Measurements from ENCODE around the gene PITRM1.
A peak's percentile ranks its signal among the peaks of the same experiment; 100 is the strongest.
"Not testable (repeated sequence)": the region's sequence is repeated elsewhere in the genome, so short reads cannot be mapped to it uniquely, and the experiment has no call there.

Gene PITRM1

GRCh38 chr10:3198900-3199299 is 26.3 kb upstream of the PITRM1 start:
- DNase-seq: no peak

- peak; percentile 40 for DNase-seq
Measured at GRCh38 chr10:3197348-3198003, 24.9 kb upstream of the PITRM1 start.

DNA sequence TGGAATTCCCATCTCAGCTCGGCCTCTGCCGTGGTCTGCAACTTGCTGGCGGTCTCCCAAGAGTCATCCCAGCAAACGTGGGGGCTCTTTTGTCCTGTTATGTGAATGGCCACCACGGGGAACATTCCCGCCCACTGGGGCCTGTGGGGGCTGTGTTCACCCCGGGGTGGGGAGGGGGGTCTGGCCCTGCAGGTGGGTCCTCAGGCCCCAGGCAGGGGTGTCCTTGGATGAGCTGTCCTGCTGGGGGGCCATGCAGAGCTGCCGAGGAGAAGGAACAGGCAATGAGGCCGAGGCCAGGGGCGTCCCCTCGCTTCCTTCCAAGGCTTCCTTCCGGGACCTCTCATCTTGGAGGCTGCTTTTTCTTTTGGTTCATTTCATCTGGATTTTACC is 24.4 kb upstream of the PITRM1 start:
- DNase-seq: no peak

- DNase-seq: no peak
Measured at GRCh38 chr10:3196482-3196881, 23.9 kb upstream of the PITRM1 start.

DNA sequence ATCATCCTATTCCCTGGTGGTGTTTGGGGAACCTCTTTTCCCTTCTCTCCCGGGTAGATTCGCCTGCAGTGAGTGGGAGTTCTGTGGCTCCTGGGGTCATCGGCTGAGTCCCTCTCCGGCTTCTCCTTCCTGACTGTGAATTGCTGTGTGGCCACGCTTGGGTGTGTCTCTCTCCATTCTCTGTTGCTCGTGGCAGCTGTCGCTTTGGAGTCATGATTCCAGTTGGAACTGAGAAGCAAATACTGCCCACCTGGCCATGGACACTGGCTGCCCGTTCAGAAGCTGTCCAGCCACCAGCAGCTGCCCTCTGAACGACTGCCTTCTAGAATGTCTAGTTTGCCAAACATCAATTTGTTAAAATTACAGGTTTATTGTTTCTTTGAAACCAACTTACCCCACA is 23.1 kb upstream of the PITRM1 start:
- DNase-seq: no peak

DNA sequence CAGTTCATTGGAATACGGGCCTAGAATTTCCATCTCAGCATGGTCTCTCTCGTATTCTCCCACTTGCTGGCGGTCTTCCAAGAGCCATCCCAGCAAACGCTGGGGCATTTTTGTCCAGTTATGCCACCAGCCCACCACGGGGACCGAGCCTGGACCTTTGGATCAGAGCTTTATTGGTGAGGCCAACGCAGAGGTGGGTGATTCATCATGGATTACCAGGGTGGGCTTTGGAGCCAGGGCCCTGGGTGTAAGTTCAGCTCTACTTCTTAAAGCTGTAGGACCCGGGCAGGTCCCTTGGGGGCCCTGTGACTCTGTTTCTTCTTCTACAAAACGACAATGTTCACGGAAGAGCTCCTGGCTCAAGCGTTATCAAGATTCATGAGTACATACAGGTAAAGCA is 22.7 kb upstream of the PITRM1 start:
- DNase-seq: no peak

DNA sequence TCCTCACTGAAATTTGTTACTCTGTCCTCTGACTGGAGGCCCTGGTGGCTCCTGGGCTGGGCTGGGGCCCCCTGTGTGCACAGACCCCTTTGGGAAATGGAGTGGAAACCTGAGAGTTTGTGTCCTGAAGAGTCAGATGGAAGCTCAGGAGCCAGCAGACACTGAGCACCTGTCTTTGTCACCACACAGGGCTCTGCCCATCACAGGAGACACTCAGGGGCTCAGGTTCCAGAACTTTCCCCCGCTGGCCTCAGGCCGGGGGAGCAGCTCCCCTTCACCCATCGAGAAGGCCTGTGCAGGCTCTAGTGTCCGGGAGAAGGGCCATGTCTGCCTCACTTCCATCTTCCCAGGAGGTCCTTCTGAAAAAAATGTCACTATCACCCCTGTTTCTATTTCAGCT is 22.3 kb upstream of the PITRM1 start:
- DNase-seq: no peak

GRCh38 chr10:3193751-3194150 is 21.2 kb upstream of the PITRM1 start:
- DNase-seq: no peak

- peak; percentile 57 for DNase-seq
Measured at GRCh38 chr10:3192856-3193635, 20.5 kb upstream of the PITRM1 start.

DNA sequence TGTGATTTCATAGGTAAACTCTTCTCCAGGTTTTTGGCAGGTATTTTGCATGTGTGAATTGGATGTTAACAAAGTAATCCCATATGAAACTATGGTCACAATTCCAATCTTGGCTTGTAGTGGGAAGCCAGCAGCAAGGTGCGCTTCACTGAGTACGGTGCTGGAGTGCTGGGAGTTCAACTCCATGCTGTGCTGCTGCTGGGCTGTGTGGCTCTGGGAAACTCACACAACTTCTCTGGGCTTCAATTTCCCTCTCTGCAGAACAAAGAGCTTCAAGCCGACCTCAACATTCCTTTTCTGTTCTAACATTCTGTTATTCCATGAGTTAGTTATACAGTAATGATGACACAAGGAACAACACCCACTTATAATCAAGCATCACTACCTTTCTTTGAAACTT is 18.2 kb upstream of the PITRM1 start:
- no peak for DNase-seq

DNA sequence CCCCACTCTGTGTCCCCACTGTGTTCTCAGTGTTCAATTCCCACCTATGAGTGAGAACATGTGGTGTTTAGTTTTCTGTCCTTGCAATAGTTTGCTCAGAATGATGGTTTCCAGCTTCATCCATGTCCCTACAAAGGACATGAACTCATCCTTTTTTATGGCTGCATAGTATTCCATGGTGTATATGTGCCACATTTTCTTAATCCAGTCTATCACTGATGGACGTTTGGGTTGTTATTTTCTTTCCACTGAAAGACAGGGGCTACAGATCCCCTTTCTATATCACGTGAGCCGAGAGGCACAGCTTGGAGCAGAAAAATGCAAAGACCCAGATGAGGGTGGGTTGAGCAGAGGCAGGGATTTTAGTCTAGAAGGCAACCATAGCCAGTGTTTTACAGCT is 14.6 kb upstream of the PITRM1 start:
- not testable (repeated sequence) for DNase-seq

- DNase-seq: no peak
Measured at GRCh38 chr10:3186368-3186767, 13.8 kb upstream of the PITRM1 start.

DNA sequence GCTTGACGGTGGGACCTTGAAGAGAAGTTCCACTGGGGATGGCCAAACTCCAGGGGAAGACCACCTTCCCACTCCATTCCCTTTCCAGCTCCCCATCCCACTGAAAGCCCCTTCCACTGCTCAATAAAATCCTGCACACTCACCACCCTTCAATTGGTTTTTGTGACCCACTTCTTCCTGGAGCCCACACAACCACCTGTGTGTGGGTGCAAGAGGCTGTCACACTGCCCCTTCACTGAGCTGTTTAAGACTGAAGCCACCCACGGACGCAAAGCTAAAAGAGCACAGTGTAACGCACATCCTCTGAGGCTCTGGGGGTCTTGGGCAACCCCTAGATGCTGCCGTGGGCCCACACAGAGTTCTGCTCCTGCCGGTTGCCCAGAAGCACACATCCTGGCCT is 12.8 kb upstream of the PITRM1 start:
- DNase-seq: no peak

GRCh38 chr10:3180355-3181025 is 7.9 kb upstream of the PITRM1 start:
- no peak for DNase-seq

- no peak for DNase-seq
Measured at GRCh38 chr10:3179174-3179573, 6.6 kb upstream of the PITRM1 start.

GRCh38 chr10:3178042-3178441 is 5.5 kb upstream of the PITRM1 start:
- no peak for DNase-seq

DNA sequence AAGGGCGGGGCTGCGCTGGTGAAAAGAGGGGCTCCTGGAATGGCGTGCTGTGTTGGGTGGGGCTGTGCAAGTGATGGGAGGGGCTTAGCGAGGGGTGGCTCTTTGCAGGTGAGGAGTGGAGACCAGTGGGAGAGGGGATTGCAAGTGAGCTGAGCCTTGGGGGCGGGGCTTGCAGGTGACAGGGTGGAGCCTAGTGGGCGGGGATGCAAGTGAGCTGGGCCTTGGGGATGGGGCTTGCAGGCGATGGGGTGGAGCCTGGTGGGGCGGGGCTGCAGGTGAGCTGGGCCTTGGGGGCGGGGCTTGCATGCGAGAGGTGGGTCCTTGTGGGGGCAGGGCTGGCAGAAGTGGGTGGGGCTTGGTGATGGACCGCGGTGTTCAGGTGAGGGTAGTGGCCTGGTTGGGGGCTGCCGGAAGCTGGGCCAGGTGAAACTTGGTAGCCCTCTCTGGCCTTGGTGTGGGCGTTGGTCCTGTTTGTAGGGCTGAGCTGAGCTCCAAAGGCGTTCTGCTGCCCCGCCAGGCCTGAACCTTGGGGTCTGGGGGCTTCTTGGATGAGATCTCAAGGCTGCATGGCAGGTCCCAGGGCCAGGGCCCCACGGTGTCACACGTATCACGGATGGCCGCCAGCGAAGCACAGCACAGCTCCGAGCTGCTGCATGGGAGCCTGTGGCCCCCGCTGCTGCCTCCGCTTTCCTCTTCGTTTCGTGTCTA is 743 bp upstream of the PITRM1 start:
- DNase-seq: peak; percentile 95

GRCh38 chr10:3172081-3172445 is 519 bp downstream of the PITRM1 start:
- DNase-seq: no peak

- not testable (repeated sequence) for DNase-seq
Measured at GRCh38 chr10:3171488-3171887, 1.1 kb downstream of the PITRM1 start.

DNA sequence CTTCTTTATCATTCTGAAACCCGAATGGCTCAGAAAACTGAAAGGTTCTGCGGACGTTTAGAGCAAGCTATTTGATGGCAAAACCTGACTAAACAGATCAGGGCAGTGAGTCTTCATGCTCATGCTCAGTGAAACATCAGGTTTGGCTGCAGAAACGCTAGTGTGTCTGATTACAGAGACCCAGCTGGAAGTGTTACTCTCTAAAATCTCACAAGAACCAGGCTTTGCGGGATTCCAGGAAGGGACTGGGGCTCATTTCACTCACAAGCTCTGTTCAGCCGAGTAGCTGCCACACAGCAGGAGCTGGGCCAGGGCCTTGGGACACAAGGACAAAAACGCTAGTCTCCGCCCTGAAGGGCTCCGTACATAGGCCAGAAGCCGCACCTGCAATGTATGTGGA is 2.9 kb downstream of the PITRM1 start:
- no peak for DNase-seq

DNA sequence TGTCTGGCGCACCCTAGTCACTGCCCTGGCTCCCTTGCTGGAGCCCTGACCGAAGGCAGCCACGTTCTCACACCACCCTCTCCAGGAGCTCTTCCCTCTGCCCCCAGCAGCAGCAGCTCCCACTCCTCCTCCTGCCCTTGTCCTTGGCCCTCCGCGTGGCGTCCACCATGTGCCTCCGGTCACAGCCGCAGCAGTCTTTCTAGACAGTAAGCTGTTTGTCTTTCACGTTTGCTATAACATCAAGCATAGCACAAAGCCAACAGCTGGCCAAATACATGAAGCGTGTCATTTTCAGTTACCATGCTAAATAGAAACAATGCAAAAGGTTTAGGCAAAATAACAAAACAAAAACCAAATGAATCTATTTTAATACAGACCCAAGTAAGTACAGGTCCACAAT is 3.3 kb downstream of the PITRM1 start:
- DNase-seq: no peak

- DNase-seq: no peak
Measured at GRCh38 chr10:3167611-3168330, 4.8 kb downstream of the PITRM1 start.
